ENCODE measurements around the gene SAMD10.

- no peak for TF ChIP-seq CTCF (conservative IDR thresholded peaks at IDR 0.05)
- no peak for TF ChIP-seq ZFX (IDR thresholded peaks at IDR 0.05)
Observed at GRCh38 chr20:64006902-64007301, 27.5 kb upstream of the SAMD10 start.
